ENCODE measurements around the gene ST3GAL2.

ST3GAL2 gene

DNA sequence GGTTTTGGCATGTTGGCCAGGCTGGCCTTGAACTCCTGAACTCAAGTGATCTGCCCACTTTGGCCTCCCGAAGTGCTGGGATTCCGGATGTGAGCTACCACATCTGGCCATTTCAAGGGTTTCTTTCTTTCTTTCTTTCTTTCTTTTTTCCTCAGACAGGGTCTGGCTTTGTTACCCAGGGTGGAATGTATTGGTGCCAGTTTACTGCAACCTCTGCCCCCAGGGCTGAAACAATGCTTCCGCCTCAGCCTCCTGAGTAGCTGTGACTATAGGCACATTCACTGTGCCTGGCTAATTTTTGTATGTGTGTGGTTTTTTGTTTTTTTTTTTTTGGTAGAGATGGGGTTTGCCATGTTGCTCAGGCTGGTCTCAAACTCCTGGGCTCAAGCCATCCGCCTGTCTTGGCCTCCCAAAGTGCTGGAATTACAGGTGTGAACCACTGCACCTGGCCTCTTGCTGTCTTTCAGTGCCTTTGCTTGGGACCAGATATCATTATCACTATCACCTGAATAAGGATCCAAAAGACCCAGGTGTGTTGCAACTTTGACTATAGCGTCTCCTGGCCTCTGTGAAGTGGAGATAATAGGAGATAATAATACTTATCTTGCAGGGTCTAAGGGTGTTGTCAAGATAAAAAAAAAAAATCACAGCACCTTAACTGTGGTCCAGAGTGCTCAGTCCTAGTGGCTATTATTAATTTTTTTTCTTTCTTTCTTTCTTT is 18.7 kb upstream of the ST3GAL2 start:
- Histone ChIP-seq H3K27ac (ENCODE audit: low read depth, low read length) (no peak overlapping the region), H3K4me3 (ENCODE audit: insufficient read depth, low read length, poor library complexity, severe bottlenecking) (no peak overlapping the region), H3K4me2 (ENCODE audit: low read depth, low read length, poor library complexity, severe bottlenecking) (no peak overlapping the region), H3K36me3 (ENCODE audit: low read length) (no peaks in the 10 kb centered on the region), H3K9me3 (ENCODE audit: insufficient read depth, low read length) (no peaks in the 10 kb centered on the region), H3K9ac (ENCODE audit: low read length) (no peak overlapping the region), H3K9me2 (replicated peaks; ENCODE audit: insufficient read depth, low read length) (no peaks in the 10 kb centered on the region), H4K20me1 (ENCODE audit: low read depth, low read length) (no peaks in the 10 kb centered on the region), H2AFZ (ENCODE audit: low read depth, low read length, severe bottlenecking) (no peak overlapping the region), H3K79me2 (ENCODE audit: insufficient read depth, low read length) (no peaks in the 10 kb centered on the region), H3F3A (ENCODE audit: insufficient read depth) (0 out of 2 replicates have a peak, but pooled peaks cover 6% of the 10 kb centered on the region), H3K27me3 (ENCODE audit: low read length) (no peaks in the 10 kb centered on the region)
- TF ChIP-seq, protein P1, sequence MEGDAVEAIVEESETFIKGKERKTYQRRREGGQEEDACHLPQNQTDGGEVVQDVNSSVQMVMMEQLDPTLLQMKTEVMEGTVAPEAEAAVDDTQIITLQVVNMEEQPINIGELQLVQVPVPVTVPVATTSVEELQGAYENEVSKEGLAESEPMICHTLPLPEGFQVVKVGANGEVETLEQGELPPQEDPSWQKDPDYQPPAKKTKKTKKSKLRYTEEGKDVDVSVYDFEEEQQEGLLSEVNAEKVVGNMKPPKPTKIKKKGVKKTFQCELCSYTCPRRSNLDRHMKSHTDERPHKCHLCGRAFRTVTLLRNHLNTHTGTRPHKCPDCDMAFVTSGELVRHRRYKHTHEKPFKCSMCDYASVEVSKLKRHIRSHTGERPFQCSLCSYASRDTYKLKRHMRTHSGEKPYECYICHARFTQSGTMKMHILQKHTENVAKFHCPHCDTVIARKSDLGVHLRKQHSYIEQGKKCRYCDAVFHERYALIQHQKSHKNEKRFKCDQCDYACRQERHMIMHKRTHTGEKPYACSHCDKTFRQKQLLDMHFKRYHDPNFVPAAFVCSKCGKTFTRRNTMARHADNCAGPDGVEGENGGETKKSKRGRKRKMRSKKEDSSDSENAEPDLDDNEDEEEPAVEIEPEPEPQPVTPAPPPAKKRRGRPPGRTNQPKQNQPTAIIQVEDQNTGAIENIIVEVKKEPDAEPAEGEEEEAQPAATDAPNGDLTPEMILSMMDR (IDR thresholded peaks at IDR 0.05; ENCODE audit: insufficient read depth, low read length, poor library complexity, severe bottlenecking): no peak
- no peak for TF ChIP-seq EZH2phosphoT487 (conservative IDR thresholded peaks at IDR 0.05; ENCODE audit: low read length)

DNA sequence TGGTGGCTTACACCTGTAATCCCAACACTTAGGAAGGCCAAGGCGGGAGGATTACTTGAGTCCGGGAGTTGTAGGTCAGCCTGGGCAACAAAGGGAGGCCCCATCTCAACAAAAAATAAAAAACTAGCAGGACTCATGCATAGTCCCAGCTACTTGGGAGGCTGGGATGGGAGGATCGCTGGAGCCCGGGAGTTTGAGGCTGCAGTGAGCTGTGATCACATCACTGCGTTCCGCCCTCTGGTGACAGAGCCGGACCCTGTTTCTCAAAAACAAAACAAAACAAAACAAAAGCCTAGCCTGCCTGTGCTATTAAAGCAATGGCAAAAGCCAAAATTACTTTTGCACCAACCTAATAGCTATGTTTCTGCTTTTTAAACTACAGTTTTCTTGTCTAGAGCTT is 17.0 kb upstream of the ST3GAL2 start:
- Histone ChIP-seq H3K27ac (ENCODE audit: low read depth, low read length) (no peak overlapping the region), H3F3A (ENCODE audit: insufficient read depth) (0 out of 2 replicates have a peak, but pooled peaks cover 6% of the 10 kb centered on the region), H3K9ac (ENCODE audit: low read length) (no peak overlapping the region), H3K79me2 (ENCODE audit: insufficient read depth, low read length) (no peaks in the 10 kb centered on the region), H2AFZ (ENCODE audit: low read depth, low read length, severe bottlenecking) (no peak overlapping the region), H3K4me2 (ENCODE audit: low read depth, low read length, poor library complexity, severe bottlenecking) (no peak overlapping the region), H3K27me3 (ENCODE audit: low read length) (no peaks in the 10 kb centered on the region), H4K20me1 (ENCODE audit: low read depth, low read length) (no peaks in the 10 kb centered on the region), H3K36me3 (ENCODE audit: low read length) (no peaks in the 10 kb centered on the region), H3K9me3 (ENCODE audit: insufficient read depth, low read length) (no peaks in the 10 kb centered on the region), H3K4me3 (ENCODE audit: insufficient read depth, low read length, poor library complexity, severe bottlenecking) (no peak overlapping the region), H3K9me2 (replicated peaks; ENCODE audit: insufficient read depth, low read length) (no peaks in the 10 kb centered on the region)
- TF ChIP-seq EZH2phosphoT487 (conservative IDR thresholded peaks at IDR 0.05; ENCODE audit: low read length): no peak
- TF ChIP-seq, protein P1 (IDR thresholded peaks at IDR 0.05; ENCODE audit: insufficient read depth, low read length, poor library complexity, severe bottlenecking): no peak

DNA sequence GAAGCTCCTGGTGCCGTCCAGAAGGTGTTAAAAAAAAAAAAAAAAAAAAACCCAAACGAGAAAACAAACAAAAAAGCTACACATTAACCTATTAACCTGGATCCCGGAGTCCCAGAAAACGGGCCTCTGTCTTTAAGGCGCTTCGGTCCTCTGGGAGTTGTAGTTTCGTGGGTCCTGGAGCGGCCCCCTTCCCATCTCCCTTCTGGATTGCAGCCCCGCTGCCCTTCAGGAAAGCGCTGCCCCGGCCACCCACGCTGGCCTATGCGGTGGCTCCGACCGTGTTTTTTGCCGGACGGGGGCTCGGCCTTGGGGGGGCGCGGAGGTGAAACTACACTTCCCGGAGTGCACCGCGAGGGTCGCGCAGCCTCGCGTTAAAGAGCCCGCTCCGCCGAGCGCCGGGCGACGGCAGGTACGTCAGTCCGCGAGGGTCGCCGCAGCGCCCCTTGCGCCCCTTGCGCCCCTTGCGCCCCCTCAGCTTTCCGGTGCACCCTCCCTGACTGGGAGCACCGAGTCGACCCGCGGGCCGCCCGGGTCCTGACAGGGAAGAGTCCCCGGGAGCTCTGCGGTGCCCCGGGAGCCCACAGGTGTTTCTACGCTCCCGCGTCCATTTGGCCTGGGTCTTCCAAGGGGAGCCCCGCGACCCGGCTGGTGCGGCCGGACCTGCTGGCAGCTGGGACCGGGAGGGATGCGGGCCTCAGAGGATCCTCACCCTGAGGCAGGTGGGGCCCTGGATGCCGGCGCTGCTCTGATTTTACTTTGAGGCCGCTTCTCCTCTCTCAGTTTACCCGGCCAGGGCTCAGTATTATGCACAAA is 15.5 kb upstream of the ST3GAL2 start, which contains the start of gene FCSK:
FCSK (plus strand) TSS at position 374 of the 813 bp plus-strand sequence. CDS start 8,596 bp downstream, outside the sequence.
- TF ChIP-seq, protein P1 (IDR thresholded peaks at IDR 0.05; ENCODE audit: insufficient read depth, low read length, poor library complexity, severe bottlenecking): no peak
- TF ChIP-seq EZH2phosphoT487 (conservative IDR thresholded peaks at IDR 0.05; ENCODE audit: low read length): no peak
- Histone ChIP-seq H3K27me3 (ENCODE audit: low read length) (no peaks in the 10 kb centered on the region), H3K4me2 (ENCODE audit: low read depth, low read length, poor library complexity, severe bottlenecking) (peak within 1 kb of the TSS; percentile 99), H3K36me3 (ENCODE audit: low read length) (no peaks in the 10 kb centered on the region), H3K27ac (ENCODE audit: low read depth, low read length) (peak within 1 kb of the TSS; percentile 82), H3K4me3 (ENCODE audit: insufficient read depth, low read length, poor library complexity, severe bottlenecking) (peak within 1 kb of the TSS; percentile 95), H3K9me2 (replicated peaks; ENCODE audit: insufficient read depth, low read length) (no peaks in the 10 kb centered on the region), H3K9ac (ENCODE audit: low read length) (peak within 1 kb of the TSS; percentile 90), H2AFZ (ENCODE audit: low read depth, low read length, severe bottlenecking) (peak within 1 kb of the TSS; percentile 89), H3F3A (ENCODE audit: insufficient read depth) (0 out of 2 replicates have a peak, but pooled peaks cover 6% of the 10 kb centered on the region), H3K79me2 (ENCODE audit: insufficient read depth, low read length) (no peaks in the 10 kb centered on the region), H3K9me3 (ENCODE audit: insufficient read depth, low read length) (no peaks in the 10 kb centered on the region), H4K20me1 (ENCODE audit: low read depth, low read length) (no peaks in the 10 kb centered on the region)
